Neural progenitor cell (in vitro differentiated cells): ENCODE data around the gene TBC1D4. TPM values are rescaled to one million over a fixed set of nuclear protein-coding genes. Genes with fewer than 3 reads are reported as not detected.

Experiments
- DNase-seq: peaks from one replicate; pipeline ENCODE4 v3.0.0-alpha.2; 2016; ENCODE audit warnings: low spot score
- H2AFZ ChIP-seq: fragments of 200-600 bp; sonication (generic); replicated peaks from 2 replicates; pipeline ENCODE4 v1.6.1; 2016; ENCODE audit warnings: antibody characterized with exemption
- H3F3A ChIP-seq: fragments of 200-600 bp; sonication (generic); 2 replicates; pipeline ENCODE4 v1.6.1; 2016; ENCODE audit warnings: antibody characterized with exemption, low read depth
- H3K27ac ChIP-seq: fragments of 200-600 bp; sonication (generic); 2 replicates; pipeline ENCODE4 v1.5.1; 2016; ENCODE audit warnings: mild to moderate bottlenecking
- H3K27me3 ChIP-seq: fragments of 200-600 bp; sonication (generic); 2 replicates; pipeline ENCODE4 v1.6.1; 2016; ENCODE audit warnings: mild to moderate bottlenecking, moderate library complexity
- H3K36me3 ChIP-seq: fragments of 200-600 bp; sonication (generic); 2 replicates; pipeline ENCODE4 v1.5.1; 2016
- H3K4me1 ChIP-seq: fragments of 200-600 bp; sonication (generic); 2 replicates; pipeline ENCODE4 v1.6.1; 2016; ENCODE audit warnings: mixed run types
- H3K4me2 ChIP-seq: fragments of 200-600 bp; sonication (generic); 2 replicates; pipeline ENCODE4 v1.6.1; 2016
- H3K4me3 ChIP-seq: fragments of 200-600 bp; sonication (generic); 2 replicates; pipeline ENCODE4 v1.5.1; 2016
- H3K79me2 ChIP-seq: fragments of 200-600 bp; sonication (generic); 2 replicates; pipeline ENCODE4 v1.6.1; 2016; ENCODE audit warnings: low read depth
- H3K9ac ChIP-seq: fragments of 200-600 bp; sonication (generic); 2 replicates; pipeline ENCODE4 v1.6.1; 2016
- H3K9me3 ChIP-seq: fragments of 200-600 bp; sonication (generic); 2 replicates; pipeline ENCODE4 v1.5.1; 2016; ENCODE audit warnings: low read depth
- H4K20me1 ChIP-seq: fragments of 200-600 bp; sonication (generic); 2 replicates; pipeline ENCODE4 v1.6.1; 2016; ENCODE audit warnings: low read depth
- H3K27ac Mint-ChIP-seq: 3 replicates; pipeline ENCODE4 v1.8.0; 2021; ENCODE audit warnings: mixed read lengths
- H3K27me3 Mint-ChIP-seq: 2 replicates; pipeline ENCODE4 v1.8.0; 2022; ENCODE audit warnings: low read depth, mild to moderate bottlenecking, inconsistent platforms, moderate library complexity, mixed read lengths; ENCODE audit not compliant: insufficient read depth
- H3K36me3 Mint-ChIP-seq: 3 replicates; pipeline ENCODE4 v1.8.0; 2021; ENCODE audit warnings: mixed read lengths
- H3K4me1 Mint-ChIP-seq: 3 replicates; pipeline ENCODE4 v1.8.0; 2021; ENCODE audit warnings: mixed read lengths
- H3K4me3 Mint-ChIP-seq: 3 replicates; pipeline ENCODE4 v1.8.0; 2021; ENCODE audit warnings: mild to moderate bottlenecking, moderate library complexity, mixed read lengths
- H3K9me3 Mint-ChIP-seq: 3 replicates; pipeline ENCODE4 v1.8.0; 2020; ENCODE audit warnings: mixed read lengths
- EZH2 ChIP-seq: fragments of 200-600 bp; sonication (generic); IDR thresholded peaks from 2 replicates; pipeline ENCODE4 v1.6.1; 2017; ENCODE audit warnings: antibody characterized with exemption, mild to moderate bottlenecking, moderate library complexity
- EZH2phosphoT487 ChIP-seq: fragments of 200-600 bp; sonication (generic); IDR thresholded peaks from 2 replicates; pipeline ENCODE4 v1.6.1; 2017; ENCODE audit warnings: antibody characterized with exemption
- total RNA-seq: library from RNA; depleted of rRNA; stranded (reverse); fragments of >200 nt; gene quantifications from 2 replicates; pipeline ENCODE4 v1.2.3, GENCODE V29; 2015; ENCODE audit warnings: low replicate concordance
- TF ChIP-seq, protein P1 (sequence below): fragments of 200-600 bp; sonication (generic); IDR thresholded peaks from 2 replicates; pipeline ENCODE4 v1.5.1; 2017; ENCODE audit warnings: antibody characterized with exemption, mild to moderate bottlenecking

TBC1D4 gene
- total RNA-seq, 1 donor from 2014 or later, result 14.3 TPM

DNA sequence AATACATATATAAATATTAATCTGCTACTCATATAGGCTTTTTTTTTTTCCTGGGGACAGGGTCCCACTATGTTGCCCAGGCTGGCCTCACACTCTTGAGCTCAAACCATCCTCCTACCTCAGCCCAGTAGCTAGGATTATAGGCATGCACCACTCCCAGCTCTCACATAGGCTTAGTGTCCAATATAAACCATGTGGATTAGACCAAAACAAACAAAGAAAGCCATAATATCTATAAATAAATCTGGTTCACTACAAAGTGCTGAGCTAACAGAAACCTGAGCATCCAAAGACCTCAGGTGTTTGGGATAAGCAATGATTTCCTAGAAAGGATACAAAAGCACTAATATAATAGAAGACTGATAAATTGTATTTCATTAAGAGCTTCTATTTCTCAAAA, 26.0 kb downstream of the TBC1D4 start:
- H3K27ac Mint-ChIP-seq, result no peak overlapping the region
- H3K27me3 Mint-ChIP-seq, result peaks cover 2% of the 10 kb centered on the region
- Histone ChIP-seq H3K36me3 (no peaks in the 10 kb centered on the region), H3F3A (no peaks in the 10 kb centered on the region), H3K79me2 (no peaks in the 10 kb centered on the region), H4K20me1 (no peaks in the 10 kb centered on the region), H3K27me3 (no peaks in the 10 kb centered on the region), H3K27ac (no peak overlapping the region), H2AFZ (no peak overlapping the region), H3K4me3 (no peak overlapping the region), H3K9me3 (no peaks in the 10 kb centered on the region), H3K9ac (no peak overlapping the region), H3K4me1 (no peaks in the 10 kb centered on the region), H3K4me2 (no peak overlapping the region)
- no peaks in the 10 kb centered on the region for H3K9me3 Mint-ChIP-seq
- H3K4me1 Mint-ChIP-seq, result peaks cover 2% of the 10 kb centered on the region
- H3K36me3 Mint-ChIP-seq, result peaks cover 3% of the 10 kb centered on the region
- H3K4me3 Mint-ChIP-seq, result no peak overlapping the region
- no peak for DNase-seq
- no peak for TF ChIP-seq EZH2phosphoT487
- TF ChIP-seq, protein P1, sequence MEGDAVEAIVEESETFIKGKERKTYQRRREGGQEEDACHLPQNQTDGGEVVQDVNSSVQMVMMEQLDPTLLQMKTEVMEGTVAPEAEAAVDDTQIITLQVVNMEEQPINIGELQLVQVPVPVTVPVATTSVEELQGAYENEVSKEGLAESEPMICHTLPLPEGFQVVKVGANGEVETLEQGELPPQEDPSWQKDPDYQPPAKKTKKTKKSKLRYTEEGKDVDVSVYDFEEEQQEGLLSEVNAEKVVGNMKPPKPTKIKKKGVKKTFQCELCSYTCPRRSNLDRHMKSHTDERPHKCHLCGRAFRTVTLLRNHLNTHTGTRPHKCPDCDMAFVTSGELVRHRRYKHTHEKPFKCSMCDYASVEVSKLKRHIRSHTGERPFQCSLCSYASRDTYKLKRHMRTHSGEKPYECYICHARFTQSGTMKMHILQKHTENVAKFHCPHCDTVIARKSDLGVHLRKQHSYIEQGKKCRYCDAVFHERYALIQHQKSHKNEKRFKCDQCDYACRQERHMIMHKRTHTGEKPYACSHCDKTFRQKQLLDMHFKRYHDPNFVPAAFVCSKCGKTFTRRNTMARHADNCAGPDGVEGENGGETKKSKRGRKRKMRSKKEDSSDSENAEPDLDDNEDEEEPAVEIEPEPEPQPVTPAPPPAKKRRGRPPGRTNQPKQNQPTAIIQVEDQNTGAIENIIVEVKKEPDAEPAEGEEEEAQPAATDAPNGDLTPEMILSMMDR, result no peak
- no peak for TF ChIP-seq EZH2

- TF ChIP-seq, protein P1, result no peak
- TF ChIP-seq EZH2phosphoT487, result no peak
- no peak for TF ChIP-seq EZH2
- no peaks in the 10 kb centered on the region for H3K9me3 Mint-ChIP-seq
- peaks cover 3% of the 10 kb centered on the region for H3K36me3 Mint-ChIP-seq
- no peak overlapping the region for H3K27ac ChIP-seq
- no peaks in the 10 kb centered on the region for H3K79me2 ChIP-seq
- peaks cover 2% of the 10 kb centered on the region for H3K27me3 Mint-ChIP-seq
- no peaks in the 10 kb centered on the region for H3K4me1 ChIP-seq
- H3K36me3 ChIP-seq, result no peaks in the 10 kb centered on the region
- no peaks in the 10 kb centered on the region for H3K27me3 ChIP-seq
- no peak overlapping the region for H3K27ac Mint-ChIP-seq
- H3K9me3 ChIP-seq, result no peaks in the 10 kb centered on the region
- H3K9ac ChIP-seq, result no peak overlapping the region
- H4K20me1 ChIP-seq, result no peaks in the 10 kb centered on the region
- DNase-seq, result no peak
- H3K4me3 Mint-ChIP-seq, result no peak overlapping the region
- no peak overlapping the region for H3K4me3 ChIP-seq
- H3K4me1 Mint-ChIP-seq, result peaks cover 2% of the 10 kb centered on the region
- no peaks in the 10 kb centered on the region for H3F3A ChIP-seq
- H2AFZ ChIP-seq, result no peak overlapping the region
- H3K4me2 ChIP-seq, result no peak overlapping the region
Observed at GRCh38 chr13:75454497-75454896, 27.5 kb downstream of the TBC1D4 start.

DNA sequence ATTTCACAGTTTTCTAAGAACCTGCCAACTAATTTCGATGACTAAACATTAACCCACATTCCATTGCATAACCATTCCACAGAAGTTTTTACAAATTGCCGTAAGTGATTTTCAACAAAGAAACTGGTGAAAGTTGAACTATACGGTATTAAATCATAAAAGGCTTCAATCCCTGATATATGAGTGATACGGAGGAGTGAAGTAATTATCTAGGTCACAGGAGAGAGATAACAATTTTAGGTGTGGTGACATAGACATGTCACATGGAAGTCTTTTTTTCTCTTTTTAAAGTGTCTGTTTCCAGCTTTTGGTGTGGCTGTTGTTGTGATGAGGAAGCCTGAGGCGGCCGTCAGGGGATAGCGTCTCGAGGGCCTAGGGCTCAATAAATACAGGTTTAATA, 29.4 kb downstream of the TBC1D4 start:
- Histone ChIP-seq H3K27ac (no peak overlapping the region), H2AFZ (no peak overlapping the region), H3K4me2 (no peak overlapping the region), H3K4me1 (no peaks in the 10 kb centered on the region), H3F3A (no peaks in the 10 kb centered on the region), H3K36me3 (no peaks in the 10 kb centered on the region), H3K27me3 (no peaks in the 10 kb centered on the region), H3K4me3 (no peak overlapping the region), H3K79me2 (no peaks in the 10 kb centered on the region), H3K9ac (no peak overlapping the region), H3K9me3 (no peaks in the 10 kb centered on the region), H4K20me1 (no peaks in the 10 kb centered on the region)
- no peak for DNase-seq
- peaks cover 3% of the 10 kb centered on the region for H3K9me3 Mint-ChIP-seq
- H3K27ac Mint-ChIP-seq, result no peak overlapping the region
- no peak for TF ChIP-seq EZH2
- no peaks in the 10 kb centered on the region for H3K36me3 Mint-ChIP-seq
- no peak overlapping the region for H3K4me3 Mint-ChIP-seq
- no peaks in the 10 kb centered on the region for H3K27me3 Mint-ChIP-seq
- no peaks in the 10 kb centered on the region for H3K4me1 Mint-ChIP-seq

- H3K9me3 Mint-ChIP-seq, result peaks cover 3% of the 10 kb centered on the region
- H4K20me1 ChIP-seq, result no peaks in the 10 kb centered on the region
Observed at GRCh38 chr13:75447493-75447892, 34.5 kb downstream of the TBC1D4 start.

More at GRCh38 chr13:75447493-75447892, 34.5 kb downstream of the TBC1D4 start:
- Histone ChIP-seq H3K27ac (no peak overlapping the region), H3K4me1 (no peaks in the 10 kb centered on the region), H3K9me3 (no peaks in the 10 kb centered on the region), H3K36me3 (no peaks in the 10 kb centered on the region), H3K79me2 (no peaks in the 10 kb centered on the region), H2AFZ (no peak overlapping the region), H3K4me3 (no peak overlapping the region), H3K27me3 (no peaks in the 10 kb centered on the region), H3K9ac (no peak overlapping the region), H3F3A (no peaks in the 10 kb centered on the region), H3K4me2 (no peak overlapping the region)
- no peaks in the 10 kb centered on the region for H3K27me3 Mint-ChIP-seq
- H3K4me3 Mint-ChIP-seq, result no peak overlapping the region
- H3K27ac Mint-ChIP-seq, result no peak overlapping the region
- TF ChIP-seq EZH2phosphoT487, result no peak
- TF ChIP-seq, protein P1, result no peak
- no peak for TF ChIP-seq EZH2
- no peaks in the 10 kb centered on the region for H3K36me3 Mint-ChIP-seq
- no peak for DNase-seq
- H3K4me1 Mint-ChIP-seq, result no peaks in the 10 kb centered on the region
